Spleen (tissue), 7 donors: Measurements from ENCODE around the gene TANGO6.

Experiments used
- CTCF ChIP-seq, 11 experiments: fragments of 200-600 bp in 7 of 11; fragments of 450-650 bp in 4 of 11; sonication (generic) in 4 of 11; IDR thresholded peaks in 8 of 11; conservative IDR thresholded peaks in 3 of 11; 1 replicate in 7 of 11; 2 replicates in 4 of 11; pipeline versions ENCODE4 v1.4.0 to v1.8.0; 2016 to 2021; ENCODE audit warnings: antibody characterized with exemption in 11 of 11, inconsistent platforms in 4 of 11, mild to moderate bottlenecking in 1 of 11
- POLR2A ChIP-seq, 3 donors: fragments of 450-650 bp; IDR thresholded peaks; one replicate each; pipeline ENCODE4 v1.5.1; 2017; ENCODE audit warnings: antibody characterized with exemption in 3 of 3, mild to moderate bottlenecking in 1 of 3
- POLR2AphosphoS5 ChIP-seq, 3 donors: sonication (generic); formaldehyde crosslinking; IDR thresholded peaks; one replicate each; pipeline ENCODE4 v1.5.1; 2017; ENCODE audit warnings: antibody characterized with exemption in 3 of 3
- donor health status: DM: no; HTN: no; CAD: no; lungs with moderate emphysema.
- donor health status: DM: no; HTN: no; CAD: no.
- donor health status: DM: no; HTN: no; CAD: no.

DNA sequence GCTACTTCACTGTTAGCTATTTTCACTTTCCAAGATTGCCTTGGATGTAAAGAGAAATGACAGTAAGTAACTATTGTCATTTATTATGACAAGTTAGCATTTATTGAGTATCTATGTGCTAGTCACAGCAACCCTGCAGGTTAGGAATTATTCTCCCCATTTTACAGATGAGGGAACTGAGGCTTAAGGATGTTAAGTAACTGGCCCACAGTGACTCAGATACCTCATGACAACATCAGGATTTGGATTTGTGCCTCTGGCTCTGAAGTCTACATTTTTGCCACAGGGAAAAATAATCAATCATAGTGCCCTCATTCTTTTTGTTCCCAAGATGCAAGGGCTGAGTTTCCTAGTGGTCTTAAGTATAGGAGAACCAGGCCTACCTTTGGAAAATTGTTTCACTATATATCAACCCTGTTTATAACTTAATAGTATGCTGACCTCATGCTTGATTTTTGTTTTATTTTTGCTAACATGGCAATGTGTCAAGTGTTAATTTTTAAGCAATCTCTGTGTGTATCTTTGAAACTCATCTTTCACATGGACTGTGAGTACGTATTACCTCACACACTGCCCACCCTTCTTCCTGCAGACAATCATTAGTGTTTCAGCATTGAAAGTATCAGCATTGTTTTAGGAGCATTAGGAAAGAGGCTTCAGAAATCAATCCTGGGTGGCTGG, 105.0 kb downstream of the TANGO6 start:
- TF ChIP-seq CTCF (IDR thresholded peaks at IDR 0.05 in 8 of 11, conservative IDR thresholded peaks at IDR 0.05 in 3 of 11) (no peak), POLR2AphosphoS5 (IDR thresholded peaks at IDR 0.05) (no peak), POLR2A (IDR thresholded peaks at IDR 0.05) (no peak)
